Transverse colon (tissue), 4 donors: ENCODE measurements around the gene MAPKBP1.

Experiments
- CTCF ChIP-seq, 5 experiments: fragments of 200-600 bp in 3 of 5; fragments of 450-650 bp in 2 of 5; sonication (generic) in 3 of 5; IDR thresholded peaks; 1 replicate in 2 of 5; 2 replicates in 3 of 5; pipeline ENCODE4 v1.5.1; 2016 to 2017; ENCODE audit warnings: antibody characterized with exemption in 5 of 5, inconsistent platforms in 3 of 5, mild to moderate bottlenecking in 2 of 5, moderate library complexity in 1 of 5
- POLR2AphosphoS5 ChIP-seq, 3 donors: sonication (generic); formaldehyde crosslinking; IDR thresholded peaks; one replicate each; pipeline ENCODE4 v1.6.1; 2016; ENCODE audit warnings: antibody characterized with exemption in 3 of 3

GRCh38 chr15:41849204-41849603 is 74.9 kb downstream of the MAPKBP1 start:
- TF ChIP-seq CTCF (IDR thresholded peaks at IDR 0.05) (no peak), POLR2AphosphoS5 (IDR thresholded peaks at IDR 0.05) (no peak)
